Measurements from ENCODE around the gene DCUN1D1. TPM values are rescaled to one million over a fixed set of nuclear protein-coding genes. Genes with fewer than 3 reads are reported as not detected.

DCUN1D1 gene
- total and polyA plus RNA-seq, 10 donors = 5.4 to 59.3 (median 29.5) TPM

DNA sequence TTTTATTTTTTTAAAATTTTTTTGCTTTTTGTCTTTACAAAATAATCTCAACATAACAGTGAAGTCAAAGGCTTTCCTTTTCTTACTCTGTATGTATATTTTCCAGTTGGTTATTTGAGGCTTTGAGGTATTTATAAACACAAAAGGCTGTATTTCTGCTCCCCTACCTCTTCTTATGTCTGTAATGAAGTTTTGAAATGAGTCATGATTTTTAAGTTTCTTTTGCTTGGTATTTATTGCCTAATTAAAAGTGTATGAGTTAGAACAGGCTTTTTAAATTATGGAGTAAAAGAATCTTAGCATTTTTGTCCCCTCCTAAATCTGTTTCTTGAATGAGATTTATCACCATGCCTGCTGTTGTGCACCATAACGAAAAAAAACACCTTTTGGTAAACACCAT lies 66.0 kb downstream of the DCUN1D1 start:
- H3K4me3 ChIP-seq = no peak overlapping the region
- H3K27ac ChIP-seq = peak overlapping the region in 3 of 8 donors; percentile 0 to 36 (median 16)
- WGBS, 5 donors = 66 to 84% (median 78%) methylated on average over 1 of the region's 1 CpG
- TF ChIP-seq, protein P1, sequence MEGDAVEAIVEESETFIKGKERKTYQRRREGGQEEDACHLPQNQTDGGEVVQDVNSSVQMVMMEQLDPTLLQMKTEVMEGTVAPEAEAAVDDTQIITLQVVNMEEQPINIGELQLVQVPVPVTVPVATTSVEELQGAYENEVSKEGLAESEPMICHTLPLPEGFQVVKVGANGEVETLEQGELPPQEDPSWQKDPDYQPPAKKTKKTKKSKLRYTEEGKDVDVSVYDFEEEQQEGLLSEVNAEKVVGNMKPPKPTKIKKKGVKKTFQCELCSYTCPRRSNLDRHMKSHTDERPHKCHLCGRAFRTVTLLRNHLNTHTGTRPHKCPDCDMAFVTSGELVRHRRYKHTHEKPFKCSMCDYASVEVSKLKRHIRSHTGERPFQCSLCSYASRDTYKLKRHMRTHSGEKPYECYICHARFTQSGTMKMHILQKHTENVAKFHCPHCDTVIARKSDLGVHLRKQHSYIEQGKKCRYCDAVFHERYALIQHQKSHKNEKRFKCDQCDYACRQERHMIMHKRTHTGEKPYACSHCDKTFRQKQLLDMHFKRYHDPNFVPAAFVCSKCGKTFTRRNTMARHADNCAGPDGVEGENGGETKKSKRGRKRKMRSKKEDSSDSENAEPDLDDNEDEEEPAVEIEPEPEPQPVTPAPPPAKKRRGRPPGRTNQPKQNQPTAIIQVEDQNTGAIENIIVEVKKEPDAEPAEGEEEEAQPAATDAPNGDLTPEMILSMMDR (IDR thresholded peaks at IDR 0.05 in 8 of 11, conservative IDR thresholded peaks at IDR 0.05 in 3 of 11) = no peak
- TF ChIP-seq POLR2A (IDR thresholded peaks at IDR 0.05) = no peak
- TF ChIP-seq POLR2AphosphoS5 (IDR thresholded peaks at IDR 0.05) = no peak
- DNase-seq = no peak
- H3K27me3 ChIP-seq (replicated peaks in 1 of 7) = no peaks in the 10 kb centered on the region
- H3K9me3 ChIP-seq = no peaks in the 10 kb centered on the region
- intact Hi-C loops (cut with DNase I; ENCODE audit: low total_unique reads) = no loop called here
- peaks cover 0 to 93% (median 12%) of the 10 kb centered on the region in 6 donors for H3K36me3 ChIP-seq
- H3K4me1 ChIP-seq = peaks cover 0 to 26% (median 3%) of the 10 kb centered on the region in 6 donors

DNA sequence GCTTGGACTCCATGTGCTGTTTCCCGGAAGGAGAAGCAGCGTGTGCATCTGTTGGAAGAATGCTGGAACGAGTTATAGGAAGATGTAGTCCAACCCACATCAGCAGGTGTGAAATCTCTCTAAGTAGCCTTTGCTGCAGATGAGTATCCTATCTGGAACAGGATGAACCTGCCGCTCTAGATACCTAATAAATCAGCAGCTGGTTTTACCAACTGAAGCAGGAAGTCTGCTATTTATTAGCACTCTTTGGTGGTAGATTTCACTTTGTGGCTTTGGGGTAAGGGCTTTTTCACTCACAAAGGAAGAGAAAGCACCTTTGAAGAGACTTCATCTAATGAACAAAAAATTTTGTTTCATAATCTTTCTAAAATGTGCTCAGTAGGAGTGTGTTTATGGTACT lies 66.4 kb downstream of the DCUN1D1 start:
- Histone ChIP-seq H3K27me3 (replicated peaks in 1 of 7) (no peaks in the 10 kb centered on the region), H3K9me3 (no peaks in the 10 kb centered on the region), H3K27ac (peak overlapping the region in 4 of 8 donors; percentile 0 to 36 (median 24)), H3K4me1 (peaks cover 0 to 26% (median 3%) of the 10 kb centered on the region in 6 donors), H3K4me3 (no peak overlapping the region), H3K36me3 (peaks cover 0 to 90% (median 11%) of the 10 kb centered on the region in 6 donors)
- 25 to 46% (median 37%) methylated on average over 4 of the region's 4 CpGs for WGBS, 5 donors
- intact Hi-C loops (cut with DNase I; ENCODE audit: low total_unique reads) = no loop called here
- DNase-seq = no peak
- TF ChIP-seq, protein P1 (IDR thresholded peaks at IDR 0.05 in 8 of 11, conservative IDR thresholded peaks at IDR 0.05 in 3 of 11) = no peak
- TF ChIP-seq POLR2A (IDR thresholded peaks at IDR 0.05) = no peak
- no peak for TF ChIP-seq POLR2AphosphoS5 (IDR thresholded peaks at IDR 0.05)

DNA sequence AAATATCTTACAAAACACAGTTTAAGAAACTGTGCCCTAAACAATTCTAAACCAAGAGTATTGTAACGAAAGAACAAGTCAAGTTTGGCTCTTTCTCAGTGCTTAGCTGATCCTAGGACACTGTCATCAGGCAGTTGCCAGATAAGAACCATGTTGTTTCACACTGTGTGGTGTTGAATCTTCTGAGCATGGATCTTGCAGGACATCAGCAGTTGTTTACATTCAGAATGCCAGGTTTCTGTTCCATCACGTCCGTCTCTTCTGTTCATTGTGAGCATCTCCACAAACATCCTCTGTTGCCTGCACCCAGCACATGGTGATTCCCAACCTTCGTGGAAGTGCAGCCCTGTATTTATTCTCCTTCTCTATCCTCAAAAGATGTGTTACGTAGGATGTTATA lies 67.9 kb downstream of the DCUN1D1 start:
- H3K27ac ChIP-seq = no peak overlapping the region
- H3K4me1 ChIP-seq = peaks cover 0 to 26% (median 3%) of the 10 kb centered on the region in 6 donors
- 78 to 97% (median 90%) methylated on average over 5 of the region's 5 CpGs for WGBS, 5 donors
- H3K27me3 ChIP-seq (replicated peaks in 1 of 7) = no peaks in the 10 kb centered on the region
- DNase-seq = no peak
- H3K4me3 ChIP-seq = no peak overlapping the region
- TF ChIP-seq POLR2A (IDR thresholded peaks at IDR 0.05) (no peak), POLR2AphosphoS5 (IDR thresholded peaks at IDR 0.05) (no peak)
- intact Hi-C loops (cut with DNase I; ENCODE audit: low total_unique reads) = no loop called here
- H3K9me3 ChIP-seq = no peaks in the 10 kb centered on the region
- H3K36me3 ChIP-seq = peaks cover 0 to 88% (median 11%) of the 10 kb centered on the region in 6 donors

DNA sequence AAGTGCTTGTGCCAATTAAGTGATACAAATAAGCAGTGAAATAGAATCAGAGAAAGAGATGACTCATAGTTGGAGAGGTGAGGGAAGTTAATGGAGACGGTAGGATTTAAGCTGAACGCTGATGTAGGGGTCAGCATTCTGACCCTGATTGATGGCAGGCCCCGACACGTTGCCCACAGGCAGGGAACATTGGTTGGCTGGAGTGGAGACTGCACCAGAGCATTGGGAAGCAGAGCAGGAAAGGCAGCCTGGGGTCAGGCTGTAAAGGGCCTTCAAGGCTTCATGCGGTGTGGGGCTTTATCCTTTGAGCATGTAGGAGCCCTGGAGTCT lies 68.6 kb downstream of the DCUN1D1 start:
- Histone ChIP-seq H3K9me3 (no peaks in the 10 kb centered on the region), H3K27ac (peak overlapping the region in 1 of 8 donors; percentile 44), H3K4me1 (peaks cover 0 to 26% (median 3%) of the 10 kb centered on the region in 6 donors), H3K27me3 (replicated peaks in 1 of 7) (no peaks in the 10 kb centered on the region), H3K4me3 (no peak overlapping the region), H3K36me3 (peaks cover 0 to 92% (median 11%) of the 10 kb centered on the region in 6 donors)
- intact Hi-C loops (cut with DNase I; ENCODE audit: low total_unique reads) = no loop called here
- TF ChIP-seq, protein P1 (IDR thresholded peaks at IDR 0.05 in 8 of 11, conservative IDR thresholded peaks at IDR 0.05 in 3 of 11) = no peak
- no peak for TF ChIP-seq POLR2A (IDR thresholded peaks at IDR 0.05)
- TF ChIP-seq POLR2AphosphoS5 (IDR thresholded peaks at IDR 0.05) = no peak
- no peak for DNase-seq
- 65 to 87% (median 77%) methylated on average over 5 of the region's 5 CpGs for WGBS, 5 donors
